ENCODE measurements around the gene HHAT. TPM values are rescaled to one million over a fixed set of nuclear protein-coding genes. Genes with fewer than 3 reads are reported as not detected.

HHAT gene
- total and polyA plus RNA-seq, 2 experiments from 2014 or later, result 1.6 to 1.9 TPM

- in situ Hi-C loops (cut with MboI), result no loop called here
- no peaks in the 10 kb centered on the region for H3K36me3 ChIP-seq (ENCODE audit: low read depth)
- no peaks in the 10 kb centered on the region for H3K4me1 ChIP-seq (ENCODE audit: insufficient read depth)
- no peaks in the 10 kb centered on the region for H4K20me1 ChIP-seq (ENCODE audit: insufficient read depth)
- no peak for DNase-seq
- H3K27ac ChIP-seq, result no peak overlapping the region
- no peak overlapping the region for H3K4me3 ChIP-seq
- no peaks in the 10 kb centered on the region for H3K27me3 ChIP-seq (replicated peaks; ENCODE audit: insufficient read depth)
- no peaks in the 10 kb centered on the region for H3F3A ChIP-seq (ENCODE audit: insufficient read depth)
- 32 to 40% methylated on average over 3 of the region's 3 CpGs for WGBS, 2 experiments (ENCODE audit: low coverage in 1 of 2, low lambda C conversion rate in 2 of 2, missing lambda C conversion rate in 2 of 2)
- no peaks in the 10 kb centered on the region for H3K79me2 ChIP-seq (ENCODE audit: insufficient read depth)
- no peak overlapping the region for H2AFZ ChIP-seq
- no peaks in the 10 kb centered on the region for H3K9me3 ChIP-seq (ENCODE audit: low read depth)
- no peaks in the 10 kb centered on the region for H3K9me2 ChIP-seq (ENCODE audit: insufficient read depth)
- no peak overlapping the region for H3K9ac ChIP-seq
- TF ChIP-seq EZH2 (IDR thresholded peaks at IDR 0.05; ENCODE audit: insufficient read depth, poor library complexity, severe bottlenecking), result no peak
- TF ChIP-seq EZH2phosphoT487 (IDR thresholded peaks at IDR 0.05; ENCODE audit: insufficient read depth, low read depth), result no peak
- H3K4me2 ChIP-seq (ENCODE audit: unreplicated experiment), result no peak overlapping the region
Observed at GRCh38 chr1:210482945-210483617, 154.4 kb downstream of the HHAT start.

- H4K20me1 ChIP-seq (ENCODE audit: insufficient read depth), result no peaks in the 10 kb centered on the region
- no peak overlapping the region for H3K9ac ChIP-seq
- WGBS, 2 experiments (ENCODE audit: low coverage in 1 of 2, low lambda C conversion rate in 2 of 2, missing lambda C conversion rate in 2 of 2), result 42 to 56% methylated on average over 2 of the region's 2 CpGs
- no peaks in the 10 kb centered on the region for H3K27me3 ChIP-seq (replicated peaks; ENCODE audit: insufficient read depth)
- H3K9me2 ChIP-seq (ENCODE audit: insufficient read depth), result no peaks in the 10 kb centered on the region
- H3K36me3 ChIP-seq (ENCODE audit: low read depth), result no peaks in the 10 kb centered on the region
- DNase-seq, result no peak
- no peak overlapping the region for H3K4me3 ChIP-seq
- in situ Hi-C loops (cut with MboI), result no loop called here
- H2AFZ ChIP-seq, result no peak overlapping the region
- no peak overlapping the region for H3K4me2 ChIP-seq (ENCODE audit: unreplicated experiment)
- no peaks in the 10 kb centered on the region for H3F3A ChIP-seq (ENCODE audit: insufficient read depth)
- H3K27ac ChIP-seq, result no peak overlapping the region
- TF ChIP-seq EZH2 (IDR thresholded peaks at IDR 0.05; ENCODE audit: insufficient read depth, poor library complexity, severe bottlenecking) (no peak), EZH2phosphoT487 (IDR thresholded peaks at IDR 0.05; ENCODE audit: insufficient read depth, low read depth) (no peak)
- H3K9me3 ChIP-seq (ENCODE audit: low read depth), result no peaks in the 10 kb centered on the region
- no peaks in the 10 kb centered on the region for H3K4me1 ChIP-seq (ENCODE audit: insufficient read depth)
- no peaks in the 10 kb centered on the region for H3K79me2 ChIP-seq (ENCODE audit: insufficient read depth)
Observed at GRCh38 chr1:210483821-210484220, 155.1 kb downstream of the HHAT start.

- in situ Hi-C loops (cut with MboI), result no loop called here
- H3K4me1 ChIP-seq (ENCODE audit: insufficient read depth), result no peaks in the 10 kb centered on the region
- TF ChIP-seq EZH2phosphoT487 (IDR thresholded peaks at IDR 0.05; ENCODE audit: insufficient read depth, low read depth) (no peak), EZH2 (IDR thresholded peaks at IDR 0.05; ENCODE audit: insufficient read depth, poor library complexity, severe bottlenecking) (no peak)
Observed at GRCh38 chr1:210487021-210487420, 158.3 kb downstream of the HHAT start.

GRCh38 chr1:210489491-210489890 lies 160.8 kb downstream of the HHAT start:
- WGBS, 2 experiments (ENCODE audit: low coverage in 1 of 2, low lambda C conversion rate in 2 of 2, missing lambda C conversion rate in 2 of 2), result 12 to 30% methylated on average over 1 of the region's 1 CpG

More at GRCh38 chr1:210487021-210487420, 158.3 kb downstream of the HHAT start:
- Histone ChIP-seq H3K4me2 (ENCODE audit: unreplicated experiment) (no peak overlapping the region), H4K20me1 (ENCODE audit: insufficient read depth) (no peaks in the 10 kb centered on the region), H3K27me3 (replicated peaks; ENCODE audit: insufficient read depth) (no peaks in the 10 kb centered on the region), H3K9ac (no peak overlapping the region), H3F3A (ENCODE audit: insufficient read depth) (no peaks in the 10 kb centered on the region), H3K9me3 (ENCODE audit: low read depth) (no peaks in the 10 kb centered on the region), H2AFZ (no peak overlapping the region), H3K9me2 (ENCODE audit: insufficient read depth) (no peaks in the 10 kb centered on the region), H3K79me2 (ENCODE audit: insufficient read depth) (no peaks in the 10 kb centered on the region), H3K36me3 (ENCODE audit: low read depth) (no peaks in the 10 kb centered on the region), H3K27ac (no peak overlapping the region), H3K4me3 (no peak overlapping the region)
- WGBS, 2 experiments (ENCODE audit: low coverage in 1 of 2, low lambda C conversion rate in 2 of 2, missing lambda C conversion rate in 2 of 2), result 15 to 21% methylated on average over 2 of the region's 2 CpGs
- no peak for DNase-seq

More at GRCh38 chr1:210489491-210489890, 160.8 kb downstream of the HHAT start:
- no peak overlapping the region for H3K4me2 ChIP-seq (ENCODE audit: unreplicated experiment)
- H3K36me3 ChIP-seq (ENCODE audit: low read depth), result no peaks in the 10 kb centered on the region
- no peaks in the 10 kb centered on the region for H3K27me3 ChIP-seq (replicated peaks; ENCODE audit: insufficient read depth)
- TF ChIP-seq EZH2 (IDR thresholded peaks at IDR 0.05; ENCODE audit: insufficient read depth, poor library complexity, severe bottlenecking), result no peak
- H3K4me1 ChIP-seq (ENCODE audit: insufficient read depth), result no peaks in the 10 kb centered on the region
- no peak overlapping the region for H2AFZ ChIP-seq
- H3K9me3 ChIP-seq (ENCODE audit: low read depth), result no peaks in the 10 kb centered on the region
- H3K4me3 ChIP-seq, result no peak overlapping the region
- H4K20me1 ChIP-seq (ENCODE audit: insufficient read depth), result no peaks in the 10 kb centered on the region
- DNase-seq, result no peak
- no peak overlapping the region for H3K27ac ChIP-seq
- H3F3A ChIP-seq (ENCODE audit: insufficient read depth), result no peaks in the 10 kb centered on the region
- in situ Hi-C loops (cut with MboI), result no loop called here
- H3K79me2 ChIP-seq (ENCODE audit: insufficient read depth), result no peaks in the 10 kb centered on the region
- no peaks in the 10 kb centered on the region for H3K9me2 ChIP-seq (ENCODE audit: insufficient read depth)
- H3K9ac ChIP-seq, result no peak overlapping the region

All from GM23248 (cell line).